ENCODE results near the gene CHRDL2. TPM values are rescaled to one million over a fixed set of nuclear protein-coding genes. Genes with fewer than 3 reads are reported as not detected.

CHRDL2 gene
- total and polyA plus RNA-seq, 2 donors (not counting 1 experiment from before 2014, with no cell fraction given): 0.24 TPM; not detected in 1

DNA sequence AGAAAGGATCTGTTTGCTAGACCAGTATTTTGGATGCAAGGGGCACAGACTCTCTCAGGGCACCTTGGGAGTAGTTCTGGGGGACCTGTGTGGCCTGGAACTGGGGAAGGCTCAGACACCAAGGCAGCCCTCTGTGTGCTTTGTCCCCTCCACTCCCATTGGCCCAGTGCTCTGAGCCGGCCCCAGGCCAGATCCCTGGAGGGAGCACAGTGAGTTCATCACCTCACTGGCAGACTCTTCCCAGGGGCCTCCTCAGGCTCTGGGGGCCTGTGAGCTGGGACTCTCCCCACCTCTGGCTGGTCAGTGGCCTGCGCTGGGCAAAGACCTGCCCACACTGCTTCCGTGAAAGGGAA is 51.7 kb downstream of the CHRDL2 start:
- Histone ChIP-seq H3K27ac (ENCODE audit: low read length in 2 of 2) (no peak overlapping the region), H2AFZ (ENCODE audit: insufficient read depth, low read depth, low read length, poor library complexity, severe bottlenecking) (no peak overlapping the region), H3K4me3 (ENCODE audit: control extremely low read depth in 1 of 5, extremely low read depth in 1 of 5, insufficient read depth in 1 of 5, low read depth in 2 of 5, low read length in 4 of 5) (no peak overlapping the region), H3K4me2 (replicated peaks; ENCODE audit: low read depth, low read length, poor library complexity, severe bottlenecking) (no peak overlapping the region), H3K27me3 (replicated peaks in 1 of 4; ENCODE audit: control extremely low read depth in 1 of 4, control insufficient read depth in 3 of 4, insufficient read depth in 4 of 4, low read length in 3 of 4) (peaks cover 0 to 34% (median 6%) of the 10 kb centered on the region in 4 experiments), H4K20me1 (ENCODE audit: control insufficient read depth, insufficient read depth, low read length, poor library complexity, severe bottlenecking) (no peaks in the 10 kb centered on the region), H3K79me2 (ENCODE audit: control insufficient read depth, insufficient read depth, low read length) (no peaks in the 10 kb centered on the region), H3K36me3 (replicated peaks in 1 of 2; ENCODE audit: control extremely low read depth in 1 of 2, control insufficient read depth in 1 of 2, extremely low read depth in 1 of 2, insufficient read depth in 2 of 2, low read length in 1 of 2) (no peaks in the 10 kb centered on the region), H3K4me1 (ENCODE audit: control insufficient read depth in 2 of 2, insufficient read depth in 2 of 2, low read length in 2 of 2) (no peaks in the 10 kb centered on the region), H3K9ac (ENCODE audit: low read length) (no peak overlapping the region), H3K9me3 (ENCODE audit: control extremely low read depth in 1 of 3, control insufficient read depth in 2 of 3, insufficient read depth in 1 of 3, low read length in 2 of 3) (peaks cover 0 to 5% (median 0%) of the 10 kb centered on the region in 3 donors)
- no peak for DNase-seq
- WGBS (ENCODE audit: insufficient coverage): 95% methylated on average over 3 of the region's 3 CpGs
- H3K4me1 Mint-ChIP-seq: peaks cover 2% of the 10 kb centered on the region
- TF ChIP-seq, protein P1, sequence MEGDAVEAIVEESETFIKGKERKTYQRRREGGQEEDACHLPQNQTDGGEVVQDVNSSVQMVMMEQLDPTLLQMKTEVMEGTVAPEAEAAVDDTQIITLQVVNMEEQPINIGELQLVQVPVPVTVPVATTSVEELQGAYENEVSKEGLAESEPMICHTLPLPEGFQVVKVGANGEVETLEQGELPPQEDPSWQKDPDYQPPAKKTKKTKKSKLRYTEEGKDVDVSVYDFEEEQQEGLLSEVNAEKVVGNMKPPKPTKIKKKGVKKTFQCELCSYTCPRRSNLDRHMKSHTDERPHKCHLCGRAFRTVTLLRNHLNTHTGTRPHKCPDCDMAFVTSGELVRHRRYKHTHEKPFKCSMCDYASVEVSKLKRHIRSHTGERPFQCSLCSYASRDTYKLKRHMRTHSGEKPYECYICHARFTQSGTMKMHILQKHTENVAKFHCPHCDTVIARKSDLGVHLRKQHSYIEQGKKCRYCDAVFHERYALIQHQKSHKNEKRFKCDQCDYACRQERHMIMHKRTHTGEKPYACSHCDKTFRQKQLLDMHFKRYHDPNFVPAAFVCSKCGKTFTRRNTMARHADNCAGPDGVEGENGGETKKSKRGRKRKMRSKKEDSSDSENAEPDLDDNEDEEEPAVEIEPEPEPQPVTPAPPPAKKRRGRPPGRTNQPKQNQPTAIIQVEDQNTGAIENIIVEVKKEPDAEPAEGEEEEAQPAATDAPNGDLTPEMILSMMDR (IDR thresholded peaks at IDR 0.05): no peak
- no peak for TF ChIP-seq EZH2 (IDR thresholded peaks at IDR 0.05; ENCODE audit: borderline replicate concordance, insufficient read depth, low read depth, low read length, poor library complexity, severe bottlenecking)
- ATAC-seq (ENCODE audit: low read depth): no peak
- ChIA-PET CTCF (no interaction called here), POLR2A (no interaction called here)
- H3K9me3 Mint-ChIP-seq (ENCODE audit: insufficient read depth): no peaks in the 10 kb centered on the region
- H3K4me3 Mint-ChIP-seq: no peak overlapping the region
- H3K27me3 Mint-ChIP-seq: peaks cover 25% of the 10 kb centered on the region
- H3K27ac Mint-ChIP-seq: no peak overlapping the region
- intact Hi-C loops (cut with micrococcal nuclease): no loop called here

- ATAC-seq (ENCODE audit: low read depth): no peak
- ChIA-PET POLR2A (no interaction called here), CTCF (no interaction called here)
- Histone ChIP-seq H3K27ac (ENCODE audit: low read length in 2 of 2) (no peak overlapping the region), H3K27me3 (replicated peaks in 1 of 4; ENCODE audit: control extremely low read depth in 1 of 4, control insufficient read depth in 3 of 4, insufficient read depth in 4 of 4, low read length in 3 of 4) (peaks cover 0 to 30% (median 3%) of the 10 kb centered on the region in 4 experiments), H2AFZ (ENCODE audit: insufficient read depth, low read depth, low read length, poor library complexity, severe bottlenecking) (no peak overlapping the region), H3K4me1 (ENCODE audit: control insufficient read depth in 2 of 2, insufficient read depth in 2 of 2, low read length in 2 of 2) (no peaks in the 10 kb centered on the region), H3K79me2 (ENCODE audit: control insufficient read depth, insufficient read depth, low read length) (no peaks in the 10 kb centered on the region), H3K9me3 (ENCODE audit: control extremely low read depth in 1 of 3, control insufficient read depth in 2 of 3, insufficient read depth in 1 of 3, low read length in 2 of 3) (peaks cover 0 to 1% (median 0%) of the 10 kb centered on the region in 3 donors), H3K36me3 (replicated peaks in 1 of 2; ENCODE audit: control extremely low read depth in 1 of 2, control insufficient read depth in 1 of 2, extremely low read depth in 1 of 2, insufficient read depth in 2 of 2, low read length in 1 of 2) (no peaks in the 10 kb centered on the region), H4K20me1 (ENCODE audit: control insufficient read depth, insufficient read depth, low read length, poor library complexity, severe bottlenecking) (no peaks in the 10 kb centered on the region), H3K4me3 (ENCODE audit: control extremely low read depth in 1 of 5, extremely low read depth in 1 of 5, insufficient read depth in 1 of 5, low read depth in 2 of 5, low read length in 4 of 5) (no peak overlapping the region), H3K4me2 (replicated peaks; ENCODE audit: low read depth, low read length, poor library complexity, severe bottlenecking) (no peak overlapping the region), H3K9ac (ENCODE audit: low read length) (no peak overlapping the region)
- H3K4me1 Mint-ChIP-seq: peaks cover 2% of the 10 kb centered on the region
- no peak overlapping the region for H3K27ac Mint-ChIP-seq
- H3K4me3 Mint-ChIP-seq: no peak overlapping the region
- WGBS (ENCODE audit: insufficient coverage): 94% methylated on average over 8 of the region's 13 CpGs
- no peaks in the 10 kb centered on the region for H3K9me3 Mint-ChIP-seq (ENCODE audit: insufficient read depth)
- intact Hi-C loops (cut with micrococcal nuclease): no loop called here
- TF ChIP-seq, protein P1 (IDR thresholded peaks at IDR 0.05): no peak
- no peak for TF ChIP-seq EZH2 (IDR thresholded peaks at IDR 0.05; ENCODE audit: borderline replicate concordance, insufficient read depth, low read depth, low read length, poor library complexity, severe bottlenecking)
- no peak for DNase-seq
- H3K27me3 Mint-ChIP-seq: peaks cover 22% of the 10 kb centered on the region
Measured at GRCh38 chr11:74678591-74679512, 52.4 kb downstream of the CHRDL2 start.
